Spleen (tissue), 11 donors: ENCODE measurements around the gene LNPEP. TPM values are rescaled to one million over a fixed set of nuclear protein-coding genes. Genes with fewer than 3 reads are reported as not detected.
A peak's percentile ranks its signal among the peaks of the same experiment; 100 is the strongest.

Source experiments
- DNase-seq: peaks from one replicate; pipeline ENCODE4 v3.0.0-alpha.2; 2020
- H3K27ac ChIP-seq, 8 donors: fragments of 200-600 bp; sonication (generic) in 7 of 8; 1 replicate in 4 of 8; 2 replicates in 4 of 8; pipeline versions ENCODE4 v1.5.0 to v1.8.0; 2016 to 2021; ENCODE audit warnings: inconsistent platforms in 4 of 8, mild to moderate bottlenecking in 4 of 8, moderate library complexity in 1 of 8
- H3K27me3 ChIP-seq, 7 donors: fragments of 200-600 bp; sonication (generic) in 6 of 7; replicated peaks in 1 of 7; 1 replicate in 4 of 7; 2 replicates in 3 of 7; pipeline versions ENCODE4 v1.5.0 to v1.8.0; 2016 to 2021; ENCODE audit warnings: inconsistent platforms in 3 of 7, mild to moderate bottlenecking in 1 of 7
- H3K36me3 ChIP-seq, 6 donors: fragments of 200-600 bp; sonication (generic) in 5 of 6; 1 replicate in 4 of 6; 2 replicates in 2 of 6; pipeline versions ENCODE4 v1.5.0 to v1.8.0; 2016 to 2021; ENCODE audit warnings: inconsistent platforms in 2 of 6
- H3K4me1 ChIP-seq, 6 donors: fragments of 200-600 bp; sonication (generic) in 5 of 6; 1 replicate in 3 of 6; 2 replicates in 3 of 6; pipeline versions ENCODE4 v1.5.0 to v1.8.0; 2016 to 2021; ENCODE audit warnings: inconsistent platforms in 3 of 6
- H3K4me3 ChIP-seq, 8 donors: fragments of 200-600 bp; sonication (generic) in 7 of 8; 1 replicate in 4 of 8; 2 replicates in 4 of 8; pipeline versions ENCODE4 v1.5.0 to v1.8.0; 2016 to 2021; ENCODE audit warnings: inconsistent platforms in 4 of 8, mild to moderate bottlenecking in 4 of 8, moderate library complexity in 2 of 8
- H3K9me3 ChIP-seq, 8 donors: fragments of 200-600 bp; sonication (generic) in 7 of 8; 1 replicate in 4 of 8; 2 replicates in 4 of 8; pipeline versions ENCODE4 v1.5.0 to v1.8.0; 2016 to 2021; ENCODE audit warnings: inconsistent platforms in 4 of 8
- POLR2A ChIP-seq, 3 donors: fragments of 450-650 bp; IDR thresholded peaks; one replicate each; pipeline ENCODE4 v1.5.1; 2017; ENCODE audit warnings: antibody characterized with exemption in 3 of 3, mild to moderate bottlenecking in 1 of 3
- POLR2AphosphoS5 ChIP-seq, 3 donors: sonication (generic); formaldehyde crosslinking; IDR thresholded peaks; one replicate each; pipeline ENCODE4 v1.5.1; 2017; ENCODE audit warnings: antibody characterized with exemption in 3 of 3
- WGBS, 5 donors: extraction: QIAGEN DNeasy Blood & Tissue Kit in 3 of 5; methylation state at CpG; one replicate each; pipeline versions ENCODE4 v1.1.5 to v1.1.7; 2013 to 2018; 5-methylcytosine and 5-hydroxymethylcytosine counted together
- intact Hi-C: fragments of 100-400 bp; cut with DNase I; formaldehyde crosslinking; loops from one replicate; pipeline ENCODE4 v1.15.0; 2023; ENCODE audit warnings: low total_unique reads
- polyA plus RNA-seq, 3 donors: library from polyadenylated mRNA; stranded (reverse); fragments of 200-250 nt; gene quantifications; one replicate each; pipeline ENCODE4 v1.2.1, GENCODE V29; 2013
- total RNA-seq, 7 donors: library from RNA; depleted of rRNA in 3 of 7; stranded (reverse); fragments of >200 nt in 3 of 7; fragmentation: NEBNext Ultra II Directional in 4 of 7; extraction: Animal tissue kit (Norgen Biotek cat#: 25700) in 4 of 7; gene quantifications; one replicate each; pipeline versions ENCODE4 v1.1.0 to v1.2.1, GENCODE V29; 2016 to 2021
- TF ChIP-seq, protein P1 (sequence below), 11 experiments: fragments of 200-600 bp in 7 of 11; fragments of 450-650 bp in 4 of 11; sonication (generic) in 4 of 11; IDR thresholded peaks in 8 of 11; conservative IDR thresholded peaks in 3 of 11; 1 replicate in 7 of 11; 2 replicates in 4 of 11; pipeline versions ENCODE4 v1.4.0 to v1.8.0; 2016 to 2021; ENCODE audit warnings: antibody characterized with exemption in 11 of 11, inconsistent platforms in 4 of 11, mild to moderate bottlenecking in 1 of 11
- donor health status: healthy with polysubstance abuse.
- donor health status: DM: no; HTN: no; CAD: no; lungs with moderate emphysema.
- donor health status: DM: no; HTN: no; CAD: no.
- donor health status: Bipolar disorder and iron deficiency.
- donor health status: healthy.
- donor health status: DM: no; HTN: no; CAD: no.
- donor health status: DM: yes; HTN: yes; CAD: no.

Gene LNPEP
- total and polyA plus RNA-seq, 10 donors = 8.5 to 82.2 (median 65.9) TPM

DNA sequence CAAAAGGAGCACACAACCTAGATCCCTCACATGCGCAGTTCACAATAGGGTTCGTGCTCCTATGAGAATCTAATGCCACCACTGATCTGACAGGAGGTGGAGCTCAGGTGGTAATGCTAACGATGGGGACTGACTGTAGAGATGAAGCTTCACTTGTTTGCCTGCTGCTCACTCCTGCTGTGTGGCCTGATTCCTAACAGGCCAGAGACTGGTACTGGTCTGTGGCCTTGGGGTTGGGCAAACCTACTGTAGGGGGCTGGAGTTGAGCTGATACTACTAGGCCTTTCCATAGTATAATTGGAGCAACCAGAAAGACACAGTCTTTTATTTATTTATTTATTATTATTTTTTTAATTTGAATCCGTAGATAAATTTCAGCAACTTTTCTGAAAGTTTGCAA lies 5.3 kb downstream of the LNPEP start:
- Histone ChIP-seq H3K4me3 (no peak overlapping the region), H3K27ac (no peak overlapping the region), H3K27me3 (no peaks in the 10 kb centered on the region), H3K36me3 (peaks cover 0 to 9% (median 0%) of the 10 kb centered on the region in 6 donors), H3K4me1 (peaks cover 19 to 94% (median 65%) of the 10 kb centered on the region in 6 donors), H3K9me3 (no peaks in the 10 kb centered on the region)
- no peak for TF ChIP-seq POLR2AphosphoS5 (IDR thresholded peaks at IDR 0.05)
- TF ChIP-seq, protein P1, sequence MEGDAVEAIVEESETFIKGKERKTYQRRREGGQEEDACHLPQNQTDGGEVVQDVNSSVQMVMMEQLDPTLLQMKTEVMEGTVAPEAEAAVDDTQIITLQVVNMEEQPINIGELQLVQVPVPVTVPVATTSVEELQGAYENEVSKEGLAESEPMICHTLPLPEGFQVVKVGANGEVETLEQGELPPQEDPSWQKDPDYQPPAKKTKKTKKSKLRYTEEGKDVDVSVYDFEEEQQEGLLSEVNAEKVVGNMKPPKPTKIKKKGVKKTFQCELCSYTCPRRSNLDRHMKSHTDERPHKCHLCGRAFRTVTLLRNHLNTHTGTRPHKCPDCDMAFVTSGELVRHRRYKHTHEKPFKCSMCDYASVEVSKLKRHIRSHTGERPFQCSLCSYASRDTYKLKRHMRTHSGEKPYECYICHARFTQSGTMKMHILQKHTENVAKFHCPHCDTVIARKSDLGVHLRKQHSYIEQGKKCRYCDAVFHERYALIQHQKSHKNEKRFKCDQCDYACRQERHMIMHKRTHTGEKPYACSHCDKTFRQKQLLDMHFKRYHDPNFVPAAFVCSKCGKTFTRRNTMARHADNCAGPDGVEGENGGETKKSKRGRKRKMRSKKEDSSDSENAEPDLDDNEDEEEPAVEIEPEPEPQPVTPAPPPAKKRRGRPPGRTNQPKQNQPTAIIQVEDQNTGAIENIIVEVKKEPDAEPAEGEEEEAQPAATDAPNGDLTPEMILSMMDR (IDR thresholded peaks at IDR 0.05 in 8 of 11, conservative IDR thresholded peaks at IDR 0.05 in 3 of 11) = no peak
- TF ChIP-seq POLR2A (IDR thresholded peaks at IDR 0.05) = no peak
- WGBS, 5 donors = 59 to 92% (median 89%) methylated on average over 4 of the region's 4 CpGs
- no peak for DNase-seq
- intact Hi-C loops = no loop called here

DNA sequence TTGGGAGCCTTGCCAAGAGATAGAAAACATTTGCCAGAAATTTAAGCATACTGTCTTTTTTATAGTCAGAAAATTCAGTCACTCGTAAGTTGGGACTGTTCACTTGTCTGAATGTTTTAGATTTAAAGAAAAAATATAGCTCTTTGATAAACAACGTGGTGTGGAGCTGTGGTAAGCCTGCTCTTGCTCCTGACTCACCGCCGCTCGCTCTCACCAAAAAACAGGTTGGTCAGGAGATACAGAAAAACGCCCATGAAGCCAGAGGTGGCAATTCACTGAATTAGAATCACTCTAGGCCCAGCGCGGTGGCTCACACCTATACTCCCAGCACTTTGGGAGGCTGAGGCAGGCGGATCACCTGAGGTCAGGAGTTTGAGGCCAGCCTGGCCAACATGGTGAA lies 6.2 kb downstream of the LNPEP start:
- H3K36me3 ChIP-seq = peaks cover 0 to 9% (median 0%) of the 10 kb centered on the region in 6 donors
- H3K4me1 ChIP-seq = peaks cover 22 to 98% (median 70%) of the 10 kb centered on the region in 6 donors
- H3K4me3 ChIP-seq = no peak overlapping the region
- WGBS, 5 donors = 87 to 97% (median 93%) methylated on average over 9 of the region's 9 CpGs
- H3K9me3 ChIP-seq = no peaks in the 10 kb centered on the region
- H3K27me3 ChIP-seq = no peaks in the 10 kb centered on the region
- no peak for DNase-seq
- intact Hi-C loops = no loop called here
- TF ChIP-seq POLR2AphosphoS5 (IDR thresholded peaks at IDR 0.05) (no peak), POLR2A (IDR thresholded peaks at IDR 0.05) (no peak)
- TF ChIP-seq, protein P1 (IDR thresholded peaks at IDR 0.05 in 8 of 11, conservative IDR thresholded peaks at IDR 0.05 in 3 of 11) = no peak
- no peak overlapping the region for H3K27ac ChIP-seq

DNA sequence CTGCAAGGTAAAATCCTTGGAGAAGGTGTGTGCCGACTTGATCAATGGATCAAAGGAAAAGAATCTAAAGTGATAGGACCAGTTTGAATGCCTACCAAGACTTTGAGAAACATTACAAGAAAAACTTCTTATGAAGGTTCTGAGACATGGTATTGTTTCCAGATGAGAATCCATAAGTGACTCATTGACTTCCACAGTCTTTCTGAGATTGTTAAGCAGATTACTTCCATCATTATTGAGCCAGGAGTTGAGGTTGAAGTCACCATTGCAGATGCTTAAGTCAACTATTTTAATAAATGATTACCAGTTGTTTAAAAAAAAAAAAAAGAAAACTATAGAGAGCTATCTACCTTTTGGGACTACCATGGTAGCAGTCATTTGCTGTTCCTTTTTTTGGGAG lies 7.0 kb downstream of the LNPEP start:
- no peaks in the 10 kb centered on the region for H3K9me3 ChIP-seq
- peaks cover 0 to 9% (median 0%) of the 10 kb centered on the region in 6 donors for H3K36me3 ChIP-seq
- H3K27me3 ChIP-seq = no peaks in the 10 kb centered on the region
- H3K4me3 ChIP-seq = no peak overlapping the region
- no peak for TF ChIP-seq POLR2A (IDR thresholded peaks at IDR 0.05)
- TF ChIP-seq, protein P1 (IDR thresholded peaks at IDR 0.05 in 8 of 11, conservative IDR thresholded peaks at IDR 0.05 in 3 of 11) = no peak
- intact Hi-C loops = no loop called here
- 92 to 100% (median 95%) methylated on average over 1 of the region's 1 CpG for WGBS, 5 donors
- DNase-seq = no peak
- peaks cover 16 to 98% (median 66%) of the 10 kb centered on the region in 6 donors for H3K4me1 ChIP-seq
- no peak overlapping the region for H3K27ac ChIP-seq

DNA sequence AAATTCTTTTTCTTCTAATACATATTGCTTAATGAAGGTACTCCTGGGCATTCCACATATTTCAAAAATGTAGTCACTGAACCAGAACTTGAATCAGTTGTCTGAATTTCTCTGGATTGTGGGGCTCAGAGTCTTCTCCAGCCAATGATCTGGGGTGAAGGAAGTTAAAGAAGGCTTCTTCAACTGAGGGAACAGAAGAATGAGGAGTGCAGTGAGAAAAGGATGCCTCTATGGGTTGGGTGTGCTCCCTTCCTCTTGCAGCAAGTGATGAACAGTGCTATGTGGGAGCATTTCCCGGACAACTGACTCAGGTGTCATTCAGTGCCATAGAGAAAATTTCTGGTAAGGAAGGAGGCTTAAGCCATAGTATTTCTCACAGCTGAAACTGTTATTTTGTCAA lies 7.9 kb downstream of the LNPEP start:
- no peak overlapping the region for H3K4me3 ChIP-seq
- intact Hi-C loops = no loop called here
- H3K9me3 ChIP-seq = no peaks in the 10 kb centered on the region
- TF ChIP-seq POLR2AphosphoS5 (IDR thresholded peaks at IDR 0.05) = no peak
- H3K27me3 ChIP-seq = no peaks in the 10 kb centered on the region
- H3K4me1 ChIP-seq = peaks cover 11 to 97% (median 60%) of the 10 kb centered on the region in 6 donors
- peaks cover 0 to 9% (median 0%) of the 10 kb centered on the region in 6 donors for H3K36me3 ChIP-seq
- H3K27ac ChIP-seq = peak overlapping the region in 1 of 8 donors; percentile 22
- 88 to 100% (median 92%) methylated on average over 1 of the region's 1 CpG for WGBS, 5 donors
- no peak for DNase-seq
